EH (cell line): Measurements from ENCODE around the gene ZNF805.
"Not testable (repeated sequence)": the region's sequence is repeated elsewhere in the genome, so short reads cannot be mapped to it uniquely, and the experiment has no call there.

Experiments used
- DNase-seq: peaks from one replicate; pipeline ENCODE4 v3.0.0-alpha.2; 2015; ENCODE audit warnings: low read depth

ZNF805 gene

GRCh38 chr19:57240311-57241090 is at the start of gene ZNF805:
Gene ZNF805 (plus strand): TSS chr19:57240632. CDS start chr19:57240892, 260 bp downstream.
- peak; percentile 92 for DNase-seq

DNA sequence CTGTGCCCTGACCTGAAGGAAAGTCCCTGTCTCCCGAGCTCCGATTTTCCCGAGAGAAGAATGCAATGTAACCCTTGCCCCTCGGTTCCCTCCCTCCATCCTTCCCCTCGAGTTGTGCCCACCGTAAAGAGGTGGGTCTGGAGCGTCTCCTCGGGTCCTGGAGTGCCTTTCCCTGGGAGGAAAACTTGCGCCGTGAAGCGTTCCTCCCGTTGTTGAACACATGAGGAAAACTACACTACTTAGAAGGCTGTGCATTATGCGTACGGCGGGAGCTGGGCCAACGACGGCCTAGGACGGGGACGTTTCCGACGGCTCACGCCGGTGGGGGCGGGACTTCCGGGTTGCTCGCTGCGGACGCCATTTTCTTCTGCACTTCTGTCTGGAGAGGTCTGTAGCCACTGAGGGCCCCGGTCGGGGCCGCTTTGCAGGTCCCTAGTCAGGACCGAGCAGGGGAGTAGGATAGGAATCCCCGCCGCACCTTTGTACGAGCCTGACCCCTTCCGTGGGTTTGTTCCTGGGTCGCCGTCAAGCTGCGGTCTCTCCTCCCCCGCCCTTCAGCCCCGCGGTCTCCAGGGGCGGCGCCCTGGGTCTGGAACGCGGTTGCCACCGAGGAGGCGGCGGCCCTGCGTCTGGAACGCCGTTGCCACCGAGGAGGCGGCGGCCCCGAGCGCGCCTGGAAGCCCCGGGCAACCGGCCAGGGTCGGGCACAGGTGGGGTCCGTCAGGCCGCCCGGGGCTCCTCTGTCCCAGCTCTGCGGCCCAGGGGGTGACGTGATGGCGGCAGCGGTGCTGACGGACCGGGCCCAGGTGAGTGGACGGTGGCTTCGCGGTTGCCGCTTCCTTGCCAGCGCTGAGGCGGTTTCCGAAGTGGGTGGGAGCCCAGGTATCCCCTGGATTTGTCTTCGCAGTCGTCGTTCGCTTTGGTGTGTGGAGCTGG is 49.0 kb upstream of the ZNF805 start, which contains the start of gene ZNF264:
Gene ZNF264, plus strand, starts transcription at position 360 of the 936 bp plus-strand sequence. Its CDS starts 414 bp downstream, at position 774.
- DNase-seq, result peak; percentile 87

DNA sequence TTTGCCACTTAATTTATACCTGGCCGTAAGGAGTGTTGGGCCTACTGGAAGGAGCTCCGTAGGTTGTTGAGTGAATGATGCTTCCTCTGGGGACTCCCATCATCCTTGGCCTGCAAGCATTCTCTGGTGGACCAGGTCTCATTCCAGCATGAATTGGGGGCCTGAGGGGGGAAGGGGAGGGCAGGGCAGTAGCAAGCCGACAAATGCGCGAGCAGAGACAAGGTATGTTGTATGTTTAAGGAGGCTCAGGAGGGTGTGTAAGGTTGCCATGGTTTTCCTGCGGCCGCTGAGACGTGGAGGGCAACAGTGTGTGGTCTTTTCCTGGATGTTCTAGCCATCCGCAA is 48.4 kb upstream of the ZNF805 start:
- peak; percentile 11 for DNase-seq

GRCh38 chr19:57192993-57193392 is 47.4 kb upstream of the ZNF805 start:
- DNase-seq, result no peak

- DNase-seq, result not testable (repeated sequence)
These were observed 42.6 kb upstream of the ZNF805 start for GRCh38 chr19:57197874-57198273.

DNA sequence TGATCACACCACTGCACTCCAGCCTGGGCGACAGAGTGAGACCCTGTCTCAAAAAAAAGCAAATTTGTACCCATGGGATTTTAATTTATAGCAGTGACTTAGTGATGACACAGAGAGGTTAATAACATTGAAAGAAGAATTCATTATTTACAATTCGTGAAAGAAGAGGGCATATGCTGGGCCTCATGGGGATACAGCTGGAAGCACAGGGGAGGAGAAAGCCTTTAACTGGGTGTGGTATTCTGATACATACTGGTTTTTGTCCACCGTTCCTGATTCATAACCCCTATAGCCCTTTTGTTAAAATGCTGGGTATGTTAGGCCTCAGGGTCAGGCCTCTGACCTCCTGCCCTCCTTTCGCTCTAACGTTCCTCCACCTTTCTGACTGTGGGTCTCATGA is 38.3 kb upstream of the ZNF805 start:
- DNase-seq, result no peak

DNA sequence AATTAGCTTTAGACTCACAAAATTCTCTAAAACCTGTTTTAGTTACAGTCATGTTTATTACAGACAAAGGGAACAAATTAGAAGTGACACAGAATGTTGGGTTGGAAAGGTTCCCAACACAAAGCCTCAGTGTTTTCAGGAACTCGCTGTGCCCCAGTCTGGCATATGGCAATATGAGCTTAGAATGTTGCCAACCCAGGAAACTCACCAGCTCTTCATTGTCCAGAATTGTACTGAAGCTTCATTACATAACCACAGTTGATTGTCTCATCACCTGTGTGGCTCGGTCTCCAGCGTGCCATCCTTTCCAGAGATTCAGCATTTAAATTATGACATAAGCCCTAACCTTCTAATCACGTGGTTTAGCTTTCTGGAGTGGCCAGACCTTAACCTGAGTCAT is 30.1 kb upstream of the ZNF805 start:
- no peak for DNase-seq

GRCh38 chr19:57212109-57212508 is 28.3 kb upstream of the ZNF805 start:
- peak; percentile 2 for DNase-seq

DNA sequence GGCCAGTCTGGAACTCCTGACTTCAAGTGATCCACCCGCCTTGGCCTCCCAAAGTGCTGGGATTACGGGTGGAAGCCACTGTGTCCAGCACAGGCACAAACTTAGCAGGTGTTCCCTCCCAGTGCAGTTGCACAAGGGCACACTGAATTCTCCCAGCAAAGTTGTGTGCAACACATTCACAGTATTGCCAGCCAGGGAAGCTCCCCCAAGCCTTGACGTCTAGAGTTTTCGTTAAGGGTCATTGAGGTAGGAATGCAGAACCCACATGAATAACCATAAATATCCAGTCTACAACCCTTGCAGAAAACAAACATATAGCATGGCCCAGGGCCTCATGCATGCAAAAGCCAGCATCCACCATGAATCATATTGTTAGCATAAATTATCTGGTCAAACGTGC is 12.9 kb upstream of the ZNF805 start:
- no peak for DNase-seq

GRCh38 chr19:57231686-57232085 is 8.7 kb upstream of the ZNF805 start:
- DNase-seq, result no peak

DNA sequence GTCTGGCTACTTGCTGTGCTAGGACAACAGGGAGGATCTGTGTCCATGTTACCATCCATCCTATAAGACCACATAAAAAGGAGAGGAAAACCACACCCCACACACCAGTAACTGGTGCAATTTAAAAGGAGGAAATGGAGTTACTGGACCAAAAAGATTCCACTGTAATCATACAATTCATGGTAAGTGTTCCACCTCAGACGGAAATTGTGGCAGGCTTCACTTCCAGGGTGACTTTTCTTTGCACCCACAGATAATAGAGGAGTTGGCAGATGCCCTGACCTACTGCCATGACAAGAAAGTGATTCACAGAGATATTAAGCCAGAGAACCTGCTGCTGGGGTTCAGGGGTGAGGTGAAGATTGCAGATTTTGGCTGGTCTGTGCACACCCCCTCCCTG is 7.2 kb upstream of the ZNF805 start:
- DNase-seq, result no peak

- DNase-seq, result no peak
These were observed 486 bp upstream of the ZNF805 start for GRCh38 chr19:57239982-57240310.

DNA sequence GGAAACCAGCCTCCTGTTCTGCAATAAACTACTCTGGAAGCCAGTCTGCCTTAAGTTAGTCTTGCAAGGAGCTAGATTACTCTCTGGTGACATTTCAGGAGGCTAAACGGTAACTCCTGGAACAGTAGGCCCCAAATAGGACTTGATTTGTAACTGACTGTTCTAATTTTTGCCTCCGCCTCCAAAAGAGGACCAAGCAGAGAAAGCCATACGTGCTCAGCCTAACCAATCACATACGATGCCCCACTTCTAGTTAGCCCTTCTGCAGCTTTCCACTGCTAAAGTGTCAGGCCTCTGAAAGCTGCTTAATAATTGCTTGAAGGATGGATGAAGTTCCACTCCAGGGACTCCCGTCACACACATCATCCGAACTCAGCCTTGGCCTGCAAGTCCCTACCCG is 744 bp downstream of the ZNF805 start:
- peak; percentile 49 for DNase-seq

DNA sequence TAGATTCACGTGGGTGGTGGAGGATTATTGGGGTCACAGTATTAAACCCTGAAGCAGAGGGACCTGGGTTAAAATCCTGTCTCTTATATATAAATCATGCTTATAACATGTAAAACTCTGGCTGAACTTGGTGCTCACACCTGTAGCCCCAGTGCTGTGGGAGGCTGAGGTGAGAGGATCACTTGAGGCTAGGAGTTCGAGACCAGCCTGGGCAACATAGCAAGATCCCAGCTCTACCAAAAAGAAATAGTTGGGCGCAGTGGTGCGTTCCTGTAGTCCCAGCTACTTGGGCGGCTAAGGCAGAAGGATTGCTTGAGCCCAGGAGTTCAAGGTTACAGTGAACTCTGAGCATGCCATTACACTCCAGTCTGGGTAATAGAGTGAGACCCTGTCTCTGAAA is 2.4 kb downstream of the ZNF805 start:
- DNase-seq, result no peak

DNA sequence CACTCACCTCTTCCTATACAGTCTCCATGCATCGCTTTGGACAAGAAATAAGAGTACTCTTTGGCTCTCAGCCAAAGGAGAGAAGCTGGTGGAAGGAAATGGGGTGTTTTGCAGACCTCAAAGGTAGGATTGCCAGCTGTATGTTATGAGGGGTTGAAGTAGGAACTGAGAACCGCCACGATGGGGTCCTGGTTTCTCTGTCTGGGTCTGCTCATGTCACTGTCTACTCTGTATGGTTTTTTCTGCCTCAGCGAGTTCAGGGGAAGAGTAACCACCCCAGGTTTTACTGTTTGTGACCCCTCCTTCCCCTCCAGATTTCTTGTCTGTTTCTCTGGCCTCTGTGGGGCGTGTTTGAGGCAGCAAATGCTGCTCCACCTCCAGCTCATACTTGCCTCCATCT is 4.1 kb downstream of the ZNF805 start:
- no peak for DNase-seq

- no peak for DNase-seq
These were observed 4.6 kb downstream of the ZNF805 start for GRCh38 chr19:57245066-57245465.

DNA sequence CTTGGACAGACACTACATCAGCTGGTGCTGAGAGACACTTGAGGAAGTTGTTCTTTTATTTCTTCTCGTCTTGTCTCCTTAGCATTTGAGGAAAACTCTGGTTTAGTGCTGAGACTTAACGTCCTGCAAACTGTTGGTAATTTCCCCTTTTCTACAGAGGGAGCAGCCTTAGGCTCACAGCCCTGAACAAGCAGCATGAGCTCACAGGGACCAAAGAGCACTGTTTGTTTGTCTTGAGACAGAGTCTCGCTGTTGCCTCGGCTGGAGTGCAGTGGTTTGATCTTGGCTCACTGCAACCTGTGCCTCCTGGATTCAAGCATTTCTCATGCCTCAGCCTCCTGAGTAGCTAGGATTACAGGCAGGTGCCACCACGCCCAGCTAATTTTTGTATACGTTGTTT is 5.5 kb downstream of the ZNF805 start:
- DNase-seq, result no peak

DNA sequence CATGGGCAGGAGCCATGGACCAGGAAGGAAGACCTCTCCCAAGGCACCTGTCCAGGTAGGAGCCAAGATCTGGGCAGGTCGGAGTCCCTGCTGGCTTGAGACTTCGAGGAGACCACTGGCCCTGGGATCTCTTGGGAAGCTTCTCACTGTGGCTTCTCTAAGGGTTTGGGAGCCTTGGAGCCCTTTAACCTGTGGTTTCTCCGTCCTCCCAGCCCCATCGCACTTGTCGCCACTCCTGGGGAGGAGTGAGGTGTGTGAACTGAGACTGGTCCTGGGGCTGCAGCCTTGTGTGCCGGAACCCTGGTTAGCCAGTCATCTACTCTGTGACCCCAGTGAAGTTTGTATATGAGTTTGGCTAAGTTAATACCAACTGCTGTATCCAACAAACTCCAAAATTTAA is 8.2 kb downstream of the ZNF805 start:
- no peak for DNase-seq

- peak; percentile 4 for DNase-seq
These were observed 8.9 kb downstream of the ZNF805 start for GRCh38 chr19:57249329-57249728.

DNA sequence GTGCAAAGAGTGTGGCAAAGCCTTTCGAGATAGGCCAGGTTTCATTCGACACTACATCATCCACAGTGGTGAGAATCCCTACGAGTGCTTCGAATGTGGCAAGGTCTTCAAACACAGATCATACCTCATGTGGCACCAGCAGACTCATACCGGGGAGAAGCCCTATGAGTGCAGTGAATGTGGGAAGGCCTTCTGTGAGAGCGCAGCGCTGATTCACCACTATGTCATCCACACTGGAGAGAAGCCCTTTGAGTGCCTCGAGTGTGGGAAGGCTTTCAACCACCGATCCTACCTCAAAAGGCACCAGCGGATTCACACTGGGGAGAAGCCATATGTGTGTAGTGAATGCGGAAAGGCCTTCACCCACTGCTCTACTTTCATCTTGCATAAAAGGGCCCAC is 13.3 kb downstream of the ZNF805 start:
- peak; percentile 15 for DNase-seq

- no peak for DNase-seq
These were observed 21.6 kb downstream of the ZNF805 start for GRCh38 chr19:57262044-57262443.

DNA sequence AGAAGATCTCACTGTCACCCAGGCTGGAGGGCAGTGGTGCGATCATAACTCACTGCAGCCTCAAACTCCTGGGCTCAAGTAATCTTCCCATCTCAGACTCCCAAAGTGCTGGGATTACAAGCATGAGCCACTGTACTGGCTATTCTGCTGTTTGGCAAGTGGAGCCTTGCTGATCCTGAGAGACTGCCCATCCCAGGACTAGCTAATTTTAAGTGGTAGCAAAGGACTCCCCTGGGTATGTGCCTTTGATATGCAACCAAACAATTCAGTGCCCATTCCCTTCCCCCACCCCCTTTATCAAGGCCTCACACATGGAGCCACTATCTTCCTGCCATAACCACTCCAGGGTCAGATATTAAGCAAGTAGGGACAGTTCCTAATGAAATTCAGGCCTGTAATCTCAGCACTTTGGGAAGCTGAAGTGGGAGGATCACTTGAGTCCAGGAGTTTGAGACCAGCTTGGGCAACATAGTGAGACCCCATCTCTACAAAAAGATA is 22.9 kb downstream of the ZNF805 start:
- DNase-seq, result no peak

DNA sequence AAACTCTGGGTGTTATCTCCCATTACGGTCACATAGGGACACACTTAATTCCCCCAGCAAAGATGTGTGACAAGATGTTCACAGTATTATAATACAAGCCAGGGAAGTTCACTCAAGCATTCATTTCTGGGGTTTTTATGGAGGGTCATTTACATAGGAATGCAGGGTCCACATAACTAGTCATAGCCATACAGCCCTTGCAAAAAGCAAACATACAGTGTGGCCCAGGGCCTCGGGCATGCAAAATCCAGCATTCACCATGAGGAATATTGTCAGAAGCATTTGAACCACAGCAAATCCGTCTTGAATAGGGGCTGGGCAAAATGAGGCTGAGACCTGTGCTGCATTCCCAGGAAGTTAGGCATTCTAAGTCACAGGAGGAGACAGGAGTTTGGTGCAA is 26.9 kb downstream of the ZNF805 start:
- peak; percentile 9 for DNase-seq
